ENCODE measurements around the gene PEPD. TPM values are rescaled to one million over a fixed set of nuclear protein-coding genes. Genes with fewer than 3 reads are reported as not detected.

Gene PEPD
- polyA plus RNA-seq, 1 donor from 2014 or later: 43.9 TPM

- no peaks in the 10 kb centered on the region for H3K36me3 ChIP-seq (ENCODE audit: insufficient read depth, low read length)
- H3K9ac ChIP-seq (ENCODE audit: low read length): no peak overlapping the region
- no peak overlapping the region for H3K4me2 ChIP-seq (ENCODE audit: low read length)
- H3K27me3 ChIP-seq (ENCODE audit: insufficient read depth, low read depth, low read length): no peaks in the 10 kb centered on the region
- H3K4me3 ChIP-seq (ENCODE audit: low read length): no peak overlapping the region
- no peak for TF ChIP-seq CTCF (IDR thresholded peaks at IDR 0.05; ENCODE audit: poor library complexity, severe bottlenecking)
- TF ChIP-seq RAD21 (conservative IDR thresholded peaks at IDR 0.05): no peak
- no peak for TF ChIP-seq REST (IDR thresholded peaks at IDR 0.05; ENCODE audit: borderline replicate concordance)
- no peak for TF ChIP-seq POLR2AphosphoS5 (IDR thresholded peaks at IDR 0.05)
- no peak for TF ChIP-seq MXI1 (conservative IDR thresholded peaks at IDR 0.05; ENCODE audit: poor library complexity, severe bottlenecking)
- TF ChIP-seq TAF1 (IDR thresholded peaks at IDR 0.05; ENCODE audit: low read depth): no peak
- H3F3A ChIP-seq (ENCODE audit: insufficient read depth, low read length, poor library complexity, severe bottlenecking): no peaks in the 10 kb centered on the region
- no peaks in the 10 kb centered on the region for H4K20me1 ChIP-seq (ENCODE audit: insufficient read depth)
- H3K9me2 ChIP-seq (ENCODE audit: insufficient read depth, low read length): no peaks in the 10 kb centered on the region
- no peak overlapping the region for H2AFZ ChIP-seq (ENCODE audit: low read depth, low read length)
- no peaks in the 10 kb centered on the region for H3K79me2 ChIP-seq (replicated peaks; ENCODE audit: insufficient read depth, low read length)
- H3K9me3 ChIP-seq (ENCODE audit: low read length): no peaks in the 10 kb centered on the region
- no peak overlapping the region for H3K27ac ChIP-seq (ENCODE audit: low read length)
Observed at GRCh38 chr19:33444562-33445441, 76.8 kb downstream of the PEPD start.

GRCh38 chr19:33443638-33444561 is 77.7 kb downstream of the PEPD start:
- no peak overlapping the region for H3K9ac ChIP-seq (ENCODE audit: low read length)
- H4K20me1 ChIP-seq (ENCODE audit: insufficient read depth): no peaks in the 10 kb centered on the region
- no peak for TF ChIP-seq EP300 (conservative IDR thresholded peaks at IDR 0.05; ENCODE audit: poor library complexity, severe bottlenecking)
- no peak for TF ChIP-seq EZH2 (IDR thresholded peaks at IDR 0.05; ENCODE audit: borderline replicate concordance, insufficient read depth, low read length, poor library complexity, severe bottlenecking)
- no peak for TF ChIP-seq TAF1 (IDR thresholded peaks at IDR 0.05; ENCODE audit: low read depth)
- no peak for TF ChIP-seq CTCF (IDR thresholded peaks at IDR 0.05; ENCODE audit: poor library complexity, severe bottlenecking)
- no peak for TF ChIP-seq RAD21 (conservative IDR thresholded peaks at IDR 0.05)
- no peaks in the 10 kb centered on the region for H3K9me2 ChIP-seq (ENCODE audit: insufficient read depth, low read length)
- H3F3A ChIP-seq (ENCODE audit: insufficient read depth, low read length, poor library complexity, severe bottlenecking): no peaks in the 10 kb centered on the region
- no peaks in the 10 kb centered on the region for H3K36me3 ChIP-seq (ENCODE audit: insufficient read depth, low read length)
- H3K27ac ChIP-seq (ENCODE audit: low read length): no peak overlapping the region
- no peak overlapping the region for H2AFZ ChIP-seq (ENCODE audit: low read depth, low read length)
- no peaks in the 10 kb centered on the region for H3K9me3 ChIP-seq (ENCODE audit: low read length)
- no peak overlapping the region for H3K4me3 ChIP-seq (ENCODE audit: low read length)
- no peak overlapping the region for H3K4me2 ChIP-seq (ENCODE audit: low read length)
- H3K79me2 ChIP-seq (replicated peaks; ENCODE audit: insufficient read depth, low read length): no peaks in the 10 kb centered on the region
- no peaks in the 10 kb centered on the region for H3K27me3 ChIP-seq (ENCODE audit: insufficient read depth, low read depth, low read length)
